ENCODE results near the gene CCDC188.
A peak's percentile ranks its signal among the peaks of the same experiment; 100 is the strongest.

The CCDC188 gene

DNA sequence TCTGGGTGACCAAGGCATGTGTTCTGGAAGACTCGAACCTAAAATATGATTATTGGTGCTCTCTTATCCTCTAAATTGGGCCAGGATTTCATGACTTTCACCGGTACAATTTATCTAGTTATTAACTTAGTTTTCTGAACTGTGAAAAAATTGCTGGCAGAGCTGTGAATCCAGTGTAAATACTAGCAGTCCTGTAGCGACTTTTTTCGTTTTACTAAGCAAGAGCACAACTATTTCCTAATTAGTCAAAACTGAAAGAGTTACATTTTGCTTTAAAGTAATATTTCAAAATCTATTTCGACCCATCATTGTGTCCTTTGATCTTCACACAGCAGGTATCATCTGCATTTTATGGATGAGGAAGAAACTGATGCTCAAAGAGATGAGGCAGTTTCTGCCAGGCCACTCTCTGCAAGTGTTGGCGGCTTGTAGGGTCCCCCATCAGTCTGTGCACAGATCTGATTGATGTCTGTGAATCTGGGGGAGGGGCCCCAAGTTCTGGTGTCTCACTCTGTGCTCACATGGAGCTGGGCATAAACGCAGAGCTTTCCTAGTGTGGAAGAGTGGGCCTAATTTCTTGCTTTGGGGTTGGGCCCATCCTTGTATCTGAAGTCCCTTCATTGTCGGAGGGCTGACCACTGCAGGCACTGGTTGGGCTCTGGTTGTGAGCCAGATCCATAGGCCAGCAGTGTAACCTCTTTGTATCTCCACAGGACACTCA is 32.4 kb downstream of the CCDC188 start:
- no peak for DNase-seq (ENCODE audit: low read depth, low spot score)

GRCh38 chr22:20117633-20118299 is 33.1 kb downstream of the CCDC188 start:
- DNase-seq (ENCODE audit: low read depth, low spot score), result peak; percentile 58

GRCh38 chr22:20116951-20117632 is 33.8 kb downstream of the CCDC188 start, which contains the start of gene TRMT2A:
TRMT2A (minus strand) TSS chr22:20117226; CDS start chr22:20116906, 320 bp downstream.
- peak; percentile 92 for DNase-seq (ENCODE audit: low read depth, low spot score)

DNA sequence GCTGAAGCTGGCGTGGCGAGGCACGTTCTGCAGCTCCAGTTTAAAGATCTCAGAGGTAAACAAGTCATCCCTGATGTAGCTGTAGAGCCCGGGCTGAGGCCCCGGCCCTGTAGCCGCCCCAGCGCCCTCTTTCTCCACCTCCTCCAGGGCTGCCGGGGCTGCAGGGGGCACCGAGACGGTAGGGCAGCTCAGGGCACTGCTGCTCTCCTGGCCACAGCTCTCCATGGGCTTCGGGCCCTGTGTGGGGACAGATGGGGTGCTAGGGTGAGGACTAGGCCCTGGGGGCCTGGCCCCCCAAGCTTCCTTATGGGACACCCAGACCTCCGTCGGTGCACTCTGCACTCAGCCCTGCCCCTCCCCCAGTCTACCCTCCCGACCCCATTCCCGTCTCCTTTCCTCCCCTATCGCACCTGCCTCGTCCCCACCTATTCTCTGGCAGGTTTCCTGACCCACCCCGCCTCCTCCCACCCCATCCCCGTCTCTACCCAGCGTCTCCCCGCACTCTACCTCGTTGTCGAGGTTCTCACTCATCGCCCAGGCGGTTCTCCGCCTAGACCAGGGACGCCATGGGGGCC is 34.4 kb downstream of the CCDC188 start:
- no peak for DNase-seq (ENCODE audit: low read depth, low spot score)

- DNase-seq (ENCODE audit: low read depth, low spot score), result no peak
Measured at GRCh38 chr22:20115691-20116375, 35.0 kb downstream of the CCDC188 start, which contains the start of gene RANBP1. RANBP1 (plus strand) TSS chr22:20116104; CDS start chr22:20116185, 81 bp downstream.

GRCh38 chr22:20114506-20115475 is 36.1 kb downstream of the CCDC188 start:
- DNase-seq (ENCODE audit: low read depth, low spot score), result no peak

DNA sequence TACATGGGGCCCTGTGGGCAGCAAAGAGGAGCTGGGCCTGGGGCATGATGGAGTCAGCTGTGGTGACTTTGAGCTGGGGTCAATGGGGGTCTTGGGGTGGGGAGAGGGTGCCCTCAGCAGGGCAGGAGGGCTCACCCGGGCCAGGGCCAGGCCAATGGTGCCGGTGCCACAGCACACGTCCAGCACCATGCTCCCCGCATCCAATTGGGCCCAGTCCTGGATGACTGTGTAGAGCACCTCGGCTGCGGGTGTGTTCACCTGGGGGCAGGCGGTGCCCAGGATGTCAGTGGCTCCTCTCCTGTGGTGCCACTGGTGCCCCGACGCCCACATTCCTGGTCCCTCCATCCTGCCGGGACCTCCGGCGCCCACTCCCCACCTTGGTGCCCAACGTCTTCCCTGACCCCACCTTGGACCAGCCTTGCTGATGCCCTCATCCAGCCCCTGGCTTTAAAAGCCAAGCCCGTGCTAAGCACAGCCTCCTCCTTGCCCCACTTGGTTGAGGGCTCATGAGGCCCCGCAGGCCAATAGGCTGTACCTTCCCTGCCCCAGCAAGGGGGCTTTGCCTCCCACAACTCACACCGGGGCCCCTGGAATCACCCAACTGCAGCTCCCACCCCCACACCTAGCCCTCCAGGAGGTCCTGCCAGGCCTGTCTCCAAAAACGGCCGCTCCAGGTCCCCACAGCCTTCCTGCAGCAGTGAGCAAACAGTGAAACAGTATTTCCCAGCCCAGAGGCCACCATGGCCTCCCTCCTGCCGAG is 37.1 kb downstream of the CCDC188 start:
- no peak for DNase-seq (ENCODE audit: low read depth, low spot score)

DNA sequence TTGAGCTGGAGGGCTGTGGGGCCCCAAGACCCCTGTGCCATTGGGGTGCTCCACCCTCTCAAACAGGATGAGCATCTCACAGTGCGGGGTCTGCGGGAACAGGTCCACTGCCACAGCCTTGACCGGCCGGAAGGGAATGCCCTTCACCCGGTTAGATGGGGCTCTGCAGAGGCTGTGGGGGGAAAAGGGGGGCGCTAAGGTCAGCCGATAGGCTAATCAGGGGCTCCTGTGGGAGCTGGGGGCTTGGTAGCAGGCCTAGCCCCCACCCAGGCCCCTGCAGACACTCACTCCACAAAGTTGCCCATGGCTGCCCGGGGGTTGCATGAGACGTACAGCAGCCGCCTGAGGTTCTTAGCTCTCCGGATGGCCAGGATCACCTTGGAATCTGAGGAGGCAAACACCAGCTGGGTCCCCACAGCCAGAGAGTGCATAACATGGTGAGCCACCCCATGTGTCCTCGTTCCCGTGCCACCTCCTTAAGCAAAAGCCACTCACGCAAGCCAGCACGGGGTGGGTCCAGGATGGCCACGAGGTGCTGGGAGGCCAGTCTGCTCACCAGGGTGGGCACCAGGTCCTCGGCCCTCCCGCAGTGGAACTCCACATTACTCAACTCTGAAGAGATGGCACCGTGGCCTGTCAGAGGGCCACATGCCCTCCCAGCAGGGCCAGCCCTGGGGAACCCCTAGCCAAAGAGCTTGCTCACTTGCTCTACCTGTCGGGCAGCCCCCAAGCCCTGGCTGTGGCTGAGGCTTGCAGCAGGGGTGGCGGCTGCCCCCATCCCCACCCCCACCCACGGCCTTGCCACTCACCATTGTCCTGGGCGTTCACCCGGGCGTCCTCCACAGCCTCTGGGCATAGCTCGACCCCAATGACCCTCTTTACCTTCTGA is 38.0 kb downstream of the CCDC188 start:
- no peak for DNase-seq (ENCODE audit: low read depth, low spot score)

- DNase-seq (ENCODE audit: low read depth, low spot score), result no peak
Measured at GRCh38 chr22:20111689-20112622, 38.9 kb downstream of the CCDC188 start.

DNA sequence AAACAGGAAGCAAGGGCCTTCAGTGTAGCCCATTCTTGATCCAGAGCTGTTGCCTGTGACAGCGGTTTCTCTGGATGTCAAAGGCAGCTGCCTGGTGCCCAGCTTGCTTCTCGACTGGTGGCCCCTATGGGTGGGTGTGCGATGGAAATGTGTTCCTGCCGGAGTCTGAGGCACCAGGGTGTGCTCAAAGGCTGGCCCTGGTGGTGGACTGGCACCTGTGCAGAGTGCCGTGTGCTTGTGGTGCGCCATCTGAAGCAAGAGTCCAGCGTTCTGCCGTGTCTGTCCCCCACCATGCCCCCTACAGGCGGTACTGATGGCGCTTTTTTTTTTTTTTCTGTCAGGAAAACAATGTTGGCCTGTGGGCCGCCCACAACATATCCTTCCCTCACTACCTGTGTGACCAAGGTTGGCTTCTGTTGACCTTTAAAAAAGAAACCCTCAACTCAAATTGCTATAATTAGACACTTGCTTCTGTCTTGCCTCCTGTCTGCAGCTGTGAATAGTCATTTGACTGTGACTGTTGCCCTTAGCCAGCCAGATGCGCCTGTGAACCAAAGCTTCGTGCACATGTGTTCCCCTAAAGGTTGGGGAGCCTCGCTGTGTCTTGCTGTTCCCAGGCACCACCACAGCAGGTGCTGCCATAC is 39.7 kb downstream of the CCDC188 start:
- no peak for DNase-seq (ENCODE audit: low read depth, low spot score)

GRCh38 chr22:20110359-20110985 is 40.4 kb downstream of the CCDC188 start:
- no peak for DNase-seq (ENCODE audit: low read depth, low spot score)

DNA sequence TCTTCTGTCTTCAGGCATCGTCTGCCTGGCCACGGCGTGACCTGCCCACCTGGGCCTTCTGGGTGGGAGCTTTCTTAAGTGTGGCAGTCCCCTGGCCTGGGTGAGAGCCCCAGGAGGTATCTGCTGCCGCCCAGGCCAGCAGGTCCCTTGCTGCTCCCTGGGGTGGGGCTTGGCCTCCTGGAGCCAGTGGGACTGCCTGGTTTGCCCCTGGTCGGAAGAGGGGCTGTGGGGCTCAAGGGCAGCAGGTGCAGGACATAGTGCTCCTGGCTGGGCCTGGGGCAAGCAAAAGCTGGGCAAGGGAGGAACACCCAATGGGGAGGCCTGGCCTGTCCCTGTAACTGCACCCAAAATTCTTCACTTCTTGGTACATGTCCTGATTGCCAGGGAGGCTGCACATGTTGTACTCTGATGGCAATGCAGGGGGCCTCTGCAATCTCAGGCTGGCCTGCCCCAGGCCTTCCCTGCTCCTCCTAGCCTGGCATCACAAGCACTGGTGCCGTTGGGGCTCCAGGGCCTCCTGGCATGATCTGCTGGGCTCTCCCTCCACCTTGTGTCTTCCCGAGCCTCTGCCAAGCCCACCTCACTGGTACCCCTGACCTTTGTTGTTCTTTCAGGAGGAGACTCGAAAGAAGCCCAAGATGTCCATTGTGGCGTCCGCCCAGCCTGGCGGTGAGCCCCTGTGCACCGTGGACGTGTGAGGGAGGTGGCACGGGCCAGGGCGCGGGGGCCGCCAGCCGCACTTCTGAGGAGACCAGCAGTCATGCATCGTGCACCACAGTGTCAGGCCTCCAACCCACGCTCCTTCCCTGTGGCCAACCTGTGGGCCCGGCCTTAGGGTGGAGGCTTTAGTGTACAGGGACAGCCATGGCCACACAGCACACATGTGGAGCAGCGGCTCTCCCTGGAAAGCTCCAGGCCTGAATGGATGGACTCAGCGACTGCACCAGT is 41.2 kb downstream of the CCDC188 start:
- no peak for DNase-seq (ENCODE audit: low read depth, low spot score)

- DNase-seq (ENCODE audit: low read depth, low spot score), result no peak
Measured at GRCh38 chr22:20108757-20109230, 42.1 kb downstream of the CCDC188 start.

DNA sequence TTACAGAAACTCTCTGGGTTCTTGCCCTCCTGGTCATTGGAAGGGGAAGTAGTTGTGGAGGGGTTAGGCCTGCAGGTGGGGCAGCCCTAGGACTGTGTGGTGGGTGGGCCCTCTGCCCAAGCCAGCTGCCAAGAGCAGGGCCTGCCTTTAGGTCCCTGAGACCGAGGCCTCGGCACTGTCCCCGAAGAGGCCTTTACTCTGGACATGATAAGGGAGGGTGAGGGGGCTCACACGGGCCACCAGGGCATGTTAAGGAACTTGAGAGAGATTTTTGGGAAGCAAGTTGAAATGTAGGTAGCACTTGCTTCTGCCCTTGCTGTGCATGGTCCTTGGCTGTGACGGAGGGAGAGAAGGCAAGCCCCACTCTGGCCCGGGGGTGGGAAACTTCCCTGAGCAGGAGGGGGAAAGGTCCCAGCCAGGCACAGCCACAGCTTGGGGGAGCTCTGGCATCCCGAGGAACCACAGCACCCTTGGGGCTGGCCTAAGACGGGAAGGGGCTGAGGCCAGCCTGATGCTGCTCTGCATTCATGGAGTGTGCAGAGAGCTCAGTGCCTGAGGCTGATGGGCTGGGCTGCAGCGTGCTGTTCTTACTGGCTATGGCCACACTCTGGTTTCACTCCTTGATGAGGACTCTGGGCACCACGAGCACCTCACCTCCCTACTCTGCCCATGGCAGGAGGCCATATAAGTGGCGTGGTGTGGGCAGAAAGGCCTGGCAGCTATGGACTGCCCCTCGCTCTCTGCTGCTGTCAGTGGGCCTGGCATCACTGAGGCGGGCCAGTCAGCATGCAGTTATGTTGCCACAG is 42.7 kb downstream of the CCDC188 start:
- DNase-seq (ENCODE audit: low read depth, low spot score), result no peak
